Fibroblast of mammary gland (primary cell): ENCODE data around the gene NUAK2.

Source experiments
- DNase-seq: peaks from one replicate; pipeline ENCODE4 v3.0.0-alpha.2; 2010; ENCODE audit warnings: low read depth
- H3K4me3 ChIP-seq: 2 replicates; pipeline ENCODE4 v1.5.1; 2011; ENCODE audit warnings: low read depth, mild to moderate bottlenecking, low read length, moderate library complexity; ENCODE audit not compliant: control insufficient read depth
- TF ChIP-seq, protein P1 (sequence below): conservative IDR thresholded peaks from 2 replicates; pipeline ENCODE4 v1.5.1; 2011; ENCODE audit warnings: low read depth, low read length, inconsistent platforms; ENCODE audit not compliant: control insufficient read depth, insufficient read depth

The NUAK2 gene

GRCh38 chr1:205353612-205354011 lies 32.1 kb upstream of the NUAK2 start:
- TF ChIP-seq, protein P1, sequence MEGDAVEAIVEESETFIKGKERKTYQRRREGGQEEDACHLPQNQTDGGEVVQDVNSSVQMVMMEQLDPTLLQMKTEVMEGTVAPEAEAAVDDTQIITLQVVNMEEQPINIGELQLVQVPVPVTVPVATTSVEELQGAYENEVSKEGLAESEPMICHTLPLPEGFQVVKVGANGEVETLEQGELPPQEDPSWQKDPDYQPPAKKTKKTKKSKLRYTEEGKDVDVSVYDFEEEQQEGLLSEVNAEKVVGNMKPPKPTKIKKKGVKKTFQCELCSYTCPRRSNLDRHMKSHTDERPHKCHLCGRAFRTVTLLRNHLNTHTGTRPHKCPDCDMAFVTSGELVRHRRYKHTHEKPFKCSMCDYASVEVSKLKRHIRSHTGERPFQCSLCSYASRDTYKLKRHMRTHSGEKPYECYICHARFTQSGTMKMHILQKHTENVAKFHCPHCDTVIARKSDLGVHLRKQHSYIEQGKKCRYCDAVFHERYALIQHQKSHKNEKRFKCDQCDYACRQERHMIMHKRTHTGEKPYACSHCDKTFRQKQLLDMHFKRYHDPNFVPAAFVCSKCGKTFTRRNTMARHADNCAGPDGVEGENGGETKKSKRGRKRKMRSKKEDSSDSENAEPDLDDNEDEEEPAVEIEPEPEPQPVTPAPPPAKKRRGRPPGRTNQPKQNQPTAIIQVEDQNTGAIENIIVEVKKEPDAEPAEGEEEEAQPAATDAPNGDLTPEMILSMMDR = no peak
- no peak for DNase-seq
- H3K4me3 ChIP-seq = no peak overlapping the region

GRCh38 chr1:205353191-205353590 lies 31.6 kb upstream of the NUAK2 start:
- no peak overlapping the region for H3K4me3 ChIP-seq
- DNase-seq = no peak
- TF ChIP-seq, protein P1 = no peak

GRCh38 chr1:205351984-205352713 lies 30.6 kb upstream of the NUAK2 start:
- H3K4me3 ChIP-seq = no peak overlapping the region
- TF ChIP-seq, protein P1 = no peak
- DNase-seq = peak; percentile 60

DNA sequence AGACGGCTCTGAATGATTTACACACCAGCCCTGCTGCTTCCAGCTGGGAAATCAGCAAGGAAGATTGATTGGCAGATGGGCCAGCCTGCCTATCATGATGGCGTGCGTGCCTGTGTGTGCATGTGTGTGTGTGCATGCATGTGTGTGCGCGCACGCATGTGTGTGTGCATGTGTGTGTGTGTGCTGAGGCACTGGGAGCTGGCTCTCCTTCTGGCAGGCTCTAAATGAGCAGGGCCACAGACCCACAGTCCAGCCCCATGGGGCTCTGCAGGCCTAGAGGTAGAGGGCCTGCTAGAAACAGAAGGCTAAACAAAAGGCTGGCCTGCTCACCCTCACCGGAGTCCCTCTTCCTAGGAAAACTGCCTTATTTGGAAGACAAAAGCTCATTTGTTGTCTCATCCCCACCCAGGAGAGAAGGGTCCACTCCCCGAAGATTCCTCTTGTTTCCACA lies 29.2 kb upstream of the NUAK2 start:
- TF ChIP-seq, protein P1 = no peak
- H3K4me3 ChIP-seq = no peak overlapping the region
- DNase-seq = no peak

DNA sequence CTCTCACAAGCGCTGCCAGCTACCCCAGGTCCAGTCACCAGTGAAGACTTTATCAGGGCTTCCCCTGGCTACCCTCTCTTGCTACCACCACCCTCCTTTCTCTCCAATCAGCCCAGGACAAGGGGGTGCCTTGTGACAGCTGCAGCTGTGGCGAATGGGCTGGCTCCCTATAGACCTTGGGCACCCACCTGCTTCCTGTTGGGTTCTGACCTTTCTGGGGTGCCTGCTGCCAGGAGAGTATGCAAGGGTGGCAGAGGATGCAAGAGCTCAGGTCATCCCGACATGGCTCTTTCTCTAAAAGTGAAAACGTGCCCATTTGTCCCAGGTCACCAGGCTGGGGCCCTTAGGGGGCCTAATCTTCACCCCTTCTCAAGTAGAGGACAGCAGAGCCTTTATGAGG lies 28.6 kb upstream of the NUAK2 start:
- H3K4me3 ChIP-seq = no peak overlapping the region
- TF ChIP-seq, protein P1 = no peak
- no peak for DNase-seq

DNA sequence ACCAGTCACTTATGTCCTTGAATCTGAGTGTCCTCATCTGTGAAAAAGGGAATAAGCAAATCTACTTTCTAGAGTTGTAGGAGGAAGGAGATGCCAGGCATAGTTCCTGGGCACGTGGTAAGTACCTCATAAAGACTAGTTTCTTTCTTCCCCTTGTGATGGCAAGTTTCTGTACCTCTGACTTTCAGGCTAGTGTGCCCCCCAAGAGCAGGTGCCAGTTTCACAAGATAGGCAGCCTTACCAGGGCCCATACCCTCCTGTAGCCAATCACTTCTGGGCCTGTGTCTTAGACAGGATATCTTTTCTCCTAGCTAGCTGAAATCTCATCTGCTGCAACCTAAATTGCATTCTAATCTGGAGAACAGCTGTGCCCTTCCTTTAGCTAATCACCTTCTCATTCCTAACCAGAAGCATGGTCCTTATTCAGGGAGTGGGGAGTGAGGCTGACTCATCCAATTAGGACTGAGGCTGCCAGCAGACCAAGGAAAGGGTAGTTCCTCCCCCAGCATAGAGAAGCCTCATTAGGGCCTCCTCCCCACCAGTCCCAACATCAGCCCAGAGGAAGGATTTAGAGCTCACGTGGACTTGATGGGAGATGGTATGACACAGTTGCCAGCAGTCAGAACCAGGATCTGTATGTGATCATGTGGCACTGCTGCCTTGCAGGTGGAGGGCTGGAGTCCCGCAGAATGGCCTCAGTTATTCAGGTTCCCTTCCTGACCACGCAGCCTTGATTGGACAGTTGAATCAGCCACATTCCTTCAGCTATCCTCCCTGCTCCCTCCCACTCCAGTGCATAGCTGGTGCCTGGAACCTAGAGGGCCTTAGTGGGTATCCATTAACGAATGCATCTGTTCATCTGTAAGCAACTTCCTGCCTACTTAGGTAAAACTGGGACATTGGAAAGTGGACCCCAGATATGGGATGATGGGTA lies 27.3 kb upstream of the NUAK2 start:
- no peak for DNase-seq
- no peak overlapping the region for H3K4me3 ChIP-seq
- TF ChIP-seq, protein P1 = no peak
